ENCODE measurements around the gene RCN2.

The RCN2 gene

DNA sequence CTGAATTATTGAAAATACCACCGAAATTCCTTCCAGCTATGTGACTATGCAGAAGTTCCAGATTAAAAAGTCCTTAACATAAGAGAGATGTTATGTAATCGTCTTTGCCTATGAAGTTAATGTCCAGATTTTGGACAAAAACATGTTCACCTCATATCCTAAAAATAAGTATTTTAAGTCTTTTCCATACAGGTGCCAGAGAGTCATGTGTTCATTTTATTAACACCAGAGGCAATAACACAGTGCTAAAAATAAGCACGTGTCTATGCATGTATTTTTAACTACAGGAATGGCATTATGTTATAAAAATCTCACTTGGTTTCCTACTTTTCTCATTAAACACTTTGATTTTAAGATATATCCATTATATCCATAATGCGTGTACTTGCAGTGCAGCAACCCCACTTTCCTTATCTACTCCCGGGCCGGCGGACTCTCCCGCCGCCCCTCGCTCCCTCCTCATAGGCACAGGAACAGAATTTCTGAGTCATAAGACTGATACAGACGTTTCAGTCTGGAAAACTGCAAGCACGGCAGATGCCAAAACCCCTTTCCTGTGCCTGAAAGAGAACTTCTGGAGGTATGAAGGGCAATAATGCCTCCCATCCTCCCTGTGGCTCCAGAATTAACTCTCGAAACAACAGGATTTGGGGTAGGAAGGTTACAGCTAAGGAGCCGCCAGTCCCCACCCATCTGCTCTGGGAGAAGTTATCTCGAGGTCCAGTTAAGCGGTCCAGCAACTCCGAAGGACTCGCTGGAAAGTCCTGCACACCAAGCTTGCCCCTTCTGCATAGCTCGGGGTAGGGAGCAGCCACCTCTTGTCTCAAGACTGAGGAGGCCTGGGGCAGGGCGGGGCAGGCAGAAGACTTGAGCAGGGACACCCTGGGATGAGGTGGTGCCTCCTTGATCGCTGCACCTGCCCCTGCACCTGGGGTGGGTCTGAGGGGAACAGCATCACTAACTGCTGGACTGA lies 41.1 kb downstream of the RCN2 start:
- FAIRE-seq (no peak), DNase-seq (ENCODE audit: extremely low spot score, insufficient read length, low read depth) (no peak)

DNA sequence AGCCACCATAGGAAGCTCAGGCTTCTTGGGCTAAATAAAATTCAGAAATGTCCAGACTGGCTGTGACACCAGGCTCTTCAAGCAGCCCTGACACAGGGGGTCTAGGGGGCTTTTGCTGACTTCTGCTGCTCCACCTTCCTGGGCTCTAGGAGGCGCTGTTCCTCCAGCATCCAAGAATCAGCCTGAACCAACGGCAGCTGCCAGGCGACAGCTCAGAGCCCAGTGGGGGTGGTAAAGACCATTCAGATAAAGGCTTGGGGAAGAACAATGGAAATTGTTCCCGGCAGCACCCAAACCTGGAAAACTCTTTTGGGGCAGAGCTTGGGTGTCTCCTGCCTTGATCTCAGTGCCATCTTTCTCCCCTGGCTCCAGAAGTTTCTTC lies 41.8 kb downstream of the RCN2 start:
- DNase-seq (ENCODE audit: extremely low spot score, insufficient read length, low read depth) (no peak), FAIRE-seq (peak; percentile 48)

DNA sequence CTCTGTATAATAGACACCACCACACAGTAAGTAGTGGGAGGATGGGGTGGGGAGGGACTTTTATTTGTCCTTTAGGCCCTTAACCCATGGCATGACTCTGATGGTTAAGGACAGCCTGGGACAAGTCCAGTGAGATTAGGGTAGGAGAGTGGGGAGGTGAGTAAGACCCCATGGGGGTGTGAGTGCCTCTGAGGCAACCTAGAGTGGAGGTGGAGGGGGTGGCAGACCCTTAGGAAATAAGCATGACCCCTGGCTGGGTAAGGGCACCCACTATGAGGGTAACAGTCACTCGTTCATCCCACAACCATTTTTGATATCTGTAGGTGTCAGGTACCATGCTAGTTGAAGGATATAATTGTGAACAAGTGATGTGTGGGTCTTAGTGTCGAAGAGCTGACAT lies 42.4 kb downstream of the RCN2 start:
- no peak for FAIRE-seq
- DNase-seq (ENCODE audit: extremely low spot score, insufficient read length, low read depth): no peak

DNA sequence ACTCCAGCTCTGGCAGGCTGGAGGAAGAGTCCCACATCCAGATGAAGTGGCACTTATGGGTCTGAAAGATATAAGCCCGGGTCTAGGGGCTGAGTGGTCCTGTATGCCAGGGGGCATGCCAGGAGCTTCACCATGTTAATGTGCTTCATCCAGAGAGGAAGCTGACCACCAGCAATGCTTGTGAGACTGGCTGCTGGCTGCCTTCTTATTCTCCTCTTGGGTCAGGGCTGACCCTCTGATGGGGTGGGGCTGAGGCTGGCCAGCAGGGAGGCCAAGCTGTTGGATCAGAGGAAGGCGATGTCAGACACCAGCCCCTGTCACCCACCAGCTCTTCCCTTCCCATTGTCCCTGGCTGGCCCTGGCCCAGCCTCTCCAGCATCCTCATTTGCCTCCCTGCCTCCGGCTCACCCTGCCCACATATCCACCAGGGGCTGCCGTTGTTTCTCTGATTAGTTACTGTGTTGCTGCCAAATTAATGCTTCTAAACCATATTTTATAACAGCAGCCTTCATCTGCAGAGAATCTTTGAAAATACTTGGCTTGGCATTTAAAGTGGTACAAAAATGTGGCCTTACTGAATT lies 43.0 kb downstream of the RCN2 start:
- no peak for FAIRE-seq
- DNase-seq (ENCODE audit: extremely low spot score, insufficient read length, low read depth): no peak

DNA sequence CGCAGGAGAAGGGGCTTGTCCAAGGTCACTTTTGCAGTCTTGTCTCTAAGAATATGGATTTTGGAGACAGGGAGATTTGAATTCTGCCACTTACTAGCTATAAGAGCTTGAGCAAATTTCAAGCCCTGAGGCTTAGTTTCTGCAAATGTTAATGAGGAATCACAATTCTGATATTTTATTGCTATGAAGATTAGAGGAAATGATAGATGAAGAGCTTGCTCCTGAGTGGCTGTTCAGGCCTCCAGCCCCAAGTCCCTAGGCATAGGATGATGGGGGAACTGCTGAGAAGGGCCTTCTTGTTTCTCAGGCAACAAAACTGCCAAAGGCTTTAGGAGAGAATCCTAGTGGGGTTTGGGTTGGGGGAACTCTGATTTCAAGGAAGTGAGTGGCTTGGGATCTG lies 44.6 kb downstream of the RCN2 start:
- FAIRE-seq (no peak), DNase-seq (ENCODE audit: extremely low spot score, insufficient read length, low read depth) (no peak)

DNA sequence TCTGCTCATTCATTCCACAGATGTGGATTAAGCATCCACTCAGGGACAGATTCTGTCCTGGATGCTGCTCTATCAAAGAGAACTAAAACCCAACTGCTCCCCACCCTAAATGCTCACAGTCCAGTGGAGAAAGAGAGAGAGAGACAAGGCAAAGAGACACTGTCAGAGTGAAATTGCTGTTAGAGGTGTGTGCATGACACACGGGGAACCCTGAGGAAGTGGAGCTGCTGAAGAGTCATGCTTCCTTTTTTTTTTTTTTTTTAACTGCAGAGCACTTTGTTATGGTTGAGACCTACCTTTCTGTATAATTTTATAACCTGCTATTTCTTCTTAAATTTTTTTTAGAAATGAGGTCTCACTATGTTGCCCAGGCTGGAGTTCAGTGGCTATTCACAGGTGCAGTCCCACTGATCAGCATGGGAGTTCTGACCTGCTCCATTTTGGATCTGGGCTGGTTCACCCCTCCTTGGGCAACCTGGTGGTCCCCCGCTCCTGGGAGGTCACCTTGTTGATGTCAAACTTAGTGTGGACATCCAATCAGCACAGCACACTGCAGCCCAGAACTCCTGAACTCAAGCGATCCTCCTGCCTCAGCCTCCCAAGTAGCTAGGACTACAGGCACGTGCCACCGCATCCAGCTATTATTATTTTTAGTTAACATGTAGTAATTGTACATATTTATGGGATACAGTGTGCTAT lies 45.2 kb downstream of the RCN2 start:
- FAIRE-seq: peak; percentile 59

DNA sequence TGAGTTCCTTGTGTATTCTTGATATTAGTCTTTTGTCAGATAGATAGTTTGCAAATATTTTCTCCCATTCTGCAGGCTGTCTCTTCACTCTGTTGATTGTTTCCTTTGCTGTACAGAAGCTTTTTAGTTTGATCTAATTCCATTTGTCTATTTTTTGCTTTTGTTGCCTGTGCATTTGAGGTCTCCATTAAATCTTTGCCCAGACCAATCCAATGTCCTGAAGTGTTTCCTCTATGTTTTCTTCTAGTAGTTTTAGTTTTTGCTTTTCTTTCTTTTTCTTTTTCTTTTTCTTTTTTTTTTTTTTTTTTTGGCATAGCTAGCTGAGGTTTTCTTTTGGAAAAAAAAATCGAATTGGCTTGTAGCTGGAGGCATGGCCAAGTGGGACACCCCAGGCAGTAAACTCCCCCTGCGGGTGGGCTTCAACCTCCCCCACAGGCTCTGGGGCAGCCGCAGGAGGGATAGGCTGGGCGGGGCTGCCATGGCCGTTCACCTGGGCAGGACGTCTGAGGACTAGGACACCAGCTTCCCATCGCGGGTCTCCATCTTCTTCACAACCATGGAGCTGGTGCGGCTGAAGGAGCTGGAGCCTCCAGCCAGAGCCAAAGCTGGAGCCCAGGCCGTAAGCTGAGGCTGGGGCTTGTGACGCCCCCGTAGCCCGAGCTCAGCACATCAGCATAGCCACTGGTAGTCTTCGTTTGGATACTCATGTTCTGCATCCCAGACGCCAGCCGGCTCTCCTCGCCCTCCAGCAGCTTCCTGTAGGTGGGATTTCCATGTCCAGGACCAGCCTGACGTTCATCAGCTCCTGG lies 47.2 kb downstream of the RCN2 start:
- no peak for DNase-seq (ENCODE audit: extremely low spot score, insufficient read length, low read depth)
- FAIRE-seq: no peak

More for the DNA sequence above, 45.2 kb downstream of the RCN2 start:
- no peak for DNase-seq (ENCODE audit: extremely low spot score, insufficient read length, low read depth)

DNA sequence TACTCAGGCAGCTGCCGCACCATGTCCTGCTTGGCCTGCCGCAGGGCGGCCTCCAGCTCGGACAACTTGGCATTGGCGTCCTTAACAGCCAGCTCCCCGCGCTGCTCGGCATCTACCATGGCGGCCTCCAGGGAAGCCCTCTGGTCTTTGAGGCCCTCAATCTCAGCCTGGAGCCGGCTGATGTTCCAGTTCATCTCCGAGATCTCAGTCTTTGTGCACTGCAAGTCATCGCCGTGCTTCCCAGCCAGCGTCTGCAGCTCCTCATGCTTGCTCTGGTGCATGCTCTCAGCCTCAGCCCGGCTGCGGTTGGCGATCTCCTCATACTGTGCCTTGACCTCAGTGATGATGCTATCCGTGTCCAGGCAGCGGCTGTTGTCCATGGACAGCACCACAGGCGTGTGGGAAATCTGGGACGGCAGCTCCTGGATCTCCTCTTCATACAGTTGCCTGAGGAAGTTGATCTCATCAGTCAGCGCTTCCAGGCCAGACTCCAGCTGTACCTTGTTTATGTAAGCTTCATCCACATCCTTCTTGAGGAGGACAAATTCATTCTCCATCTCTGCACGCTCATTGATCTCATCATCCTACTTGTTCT lies 47.9 kb downstream of the RCN2 start:
- DNase-seq (ENCODE audit: extremely low spot score, insufficient read length, low read depth): no peak
- FAIRE-seq: no peak

DNA sequence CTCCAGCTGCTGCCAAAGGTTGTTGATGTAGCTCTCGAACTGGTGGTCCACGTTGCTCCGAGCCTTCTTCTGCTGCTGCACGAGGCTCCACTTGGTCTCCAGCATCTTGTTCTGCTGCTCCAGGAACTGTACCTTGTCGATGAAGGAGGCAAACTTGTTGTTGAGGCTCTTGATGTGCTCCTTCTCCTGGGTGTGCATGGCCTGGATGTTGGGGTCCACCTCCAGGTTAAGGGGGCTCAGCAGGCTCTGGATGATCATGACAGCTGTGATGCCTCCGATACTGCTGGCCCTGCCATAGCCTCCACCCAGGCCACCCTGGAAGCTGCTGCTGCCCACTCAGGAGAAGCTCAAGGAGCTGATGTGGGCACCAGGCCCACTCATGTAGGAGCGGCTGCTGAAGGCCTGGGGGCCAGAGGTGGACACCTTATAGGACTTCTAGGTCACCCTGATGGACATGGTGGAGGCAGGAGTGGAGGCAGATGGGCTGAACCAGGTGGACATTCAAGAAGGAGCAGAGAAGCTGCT lies 48.5 kb downstream of the RCN2 start:
- no peak for DNase-seq (ENCODE audit: extremely low spot score, insufficient read length, low read depth)
- no peak for FAIRE-seq

DNA sequence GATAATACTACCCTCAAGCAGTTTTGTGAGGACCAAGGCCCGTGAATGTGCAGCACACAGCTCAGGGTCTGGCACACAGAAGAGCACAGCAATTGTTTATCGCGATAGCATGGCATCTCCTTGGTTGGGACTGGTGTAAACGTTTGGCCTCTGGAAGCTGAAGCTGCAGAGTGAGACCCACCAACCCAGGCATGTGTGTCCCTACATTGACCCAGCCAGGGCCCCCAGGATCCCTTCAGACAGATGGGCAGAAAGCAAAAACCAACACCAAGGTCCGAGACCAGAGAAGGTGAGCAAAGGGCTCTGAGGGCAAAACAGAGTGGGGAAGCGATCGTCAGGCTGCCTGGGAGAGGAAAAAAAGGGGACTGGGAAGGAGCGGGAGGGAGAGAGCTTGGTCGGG lies 50.8 kb downstream of the RCN2 start:
- no peak for DNase-seq (ENCODE audit: extremely low spot score, insufficient read length, low read depth)
- FAIRE-seq: no peak

DNA sequence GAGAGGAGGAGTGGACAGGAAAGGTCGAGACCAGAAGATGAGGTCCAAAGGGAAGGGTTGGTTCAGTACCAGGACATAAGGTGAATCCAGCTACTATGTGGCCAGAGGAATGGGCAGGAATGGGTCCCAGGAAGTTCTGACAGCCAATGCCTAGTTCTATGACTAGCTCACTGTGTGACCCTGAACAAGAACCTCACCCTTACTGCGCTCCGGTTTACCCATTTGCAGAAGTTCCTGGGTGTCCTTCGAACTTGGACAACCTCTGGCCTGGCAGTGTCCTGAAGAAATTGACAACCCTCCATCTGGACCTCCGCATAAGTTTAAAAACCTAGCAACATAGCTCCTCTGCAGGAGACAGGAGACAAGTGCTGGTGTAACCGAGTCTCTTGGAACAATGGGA lies 51.2 kb downstream of the RCN2 start:
- no peak for FAIRE-seq
- DNase-seq (ENCODE audit: extremely low spot score, insufficient read length, low read depth): no peak

DNA sequence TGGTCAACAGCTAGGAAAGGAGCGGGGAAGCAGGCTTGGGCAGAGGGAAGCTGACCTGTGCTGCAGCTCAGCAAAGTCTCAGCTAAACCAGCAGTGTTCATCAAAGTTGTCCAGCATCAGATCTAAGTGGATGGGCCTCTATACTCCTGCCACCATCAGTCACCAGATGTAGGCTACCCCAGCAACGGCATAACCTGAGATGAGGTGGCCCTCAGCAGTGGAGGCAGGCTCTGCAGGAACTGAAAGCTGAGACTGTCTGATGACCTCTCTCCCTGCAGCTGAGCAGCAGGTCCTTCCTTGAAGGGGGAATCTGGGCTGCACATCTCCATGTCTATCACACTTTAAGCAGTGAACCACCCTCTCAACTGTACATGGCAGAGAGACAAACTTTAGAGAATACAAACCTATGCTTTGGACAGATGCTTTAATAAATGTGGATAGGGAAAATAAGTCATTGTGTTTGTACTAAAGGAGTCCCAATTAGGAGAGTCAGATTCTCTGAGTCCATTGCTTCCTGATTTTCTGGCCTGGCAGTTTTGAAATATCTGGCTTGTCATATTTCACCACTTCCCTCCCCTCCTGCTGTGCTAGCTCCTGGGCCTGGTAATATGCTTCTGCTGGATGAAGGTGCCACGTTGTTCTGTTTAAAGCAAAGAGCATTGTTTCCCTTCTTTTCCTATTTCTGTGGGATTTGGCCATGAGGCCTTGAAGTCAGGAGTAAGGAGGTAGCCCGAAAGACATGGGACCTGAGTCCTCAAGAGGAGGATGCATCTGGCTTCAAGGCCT lies 52.2 kb downstream of the RCN2 start:
- peak; percentile 90 for FAIRE-seq
- no peak for DNase-seq (ENCODE audit: extremely low spot score, insufficient read length, low read depth)

DNA sequence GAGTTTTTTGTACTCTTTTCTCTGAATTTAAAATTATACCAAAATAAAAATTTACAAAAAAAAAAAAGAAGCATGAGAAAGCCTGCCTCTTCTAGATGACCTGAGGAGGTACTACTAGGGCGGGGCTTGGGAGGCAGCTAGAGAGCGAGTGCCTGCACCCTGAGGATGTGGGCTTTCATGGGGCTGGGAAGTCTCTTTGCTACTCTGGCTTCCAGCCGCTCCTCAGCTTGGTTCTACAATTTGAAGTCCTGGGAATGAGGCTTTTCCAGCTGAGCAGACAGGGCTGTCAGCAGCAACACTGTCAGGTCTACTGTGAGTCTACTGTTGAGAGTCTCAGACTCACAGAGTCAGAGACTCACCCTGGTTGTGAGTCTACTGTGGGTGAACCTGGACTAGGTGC lies 55.2 kb downstream of the RCN2 start:
- FAIRE-seq: no peak
- DNase-seq (ENCODE audit: extremely low spot score, insufficient read length, low read depth): no peak

DNA sequence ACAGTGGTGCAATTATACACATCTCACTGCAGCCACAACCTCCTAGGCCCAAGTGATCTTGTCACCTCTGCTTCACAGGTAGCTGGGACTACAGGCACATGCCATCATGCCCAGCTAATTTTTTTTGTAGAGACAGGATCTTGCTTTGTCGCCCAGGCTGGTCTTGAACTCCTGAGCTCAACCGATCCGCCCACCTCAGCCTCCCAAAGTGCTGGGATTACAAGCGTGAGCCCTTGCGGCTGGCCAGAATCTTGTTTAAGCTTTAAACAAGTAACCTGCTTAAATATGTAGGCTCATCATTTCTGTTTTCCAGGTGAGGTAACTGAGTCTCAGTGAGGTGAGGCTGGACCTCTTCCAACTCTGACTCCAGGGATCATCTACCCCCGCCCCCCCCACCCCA lies 55.7 kb downstream of the RCN2 start:
- no peak for FAIRE-seq
- DNase-seq (ENCODE audit: extremely low spot score, insufficient read length, low read depth): no peak

DNA sequence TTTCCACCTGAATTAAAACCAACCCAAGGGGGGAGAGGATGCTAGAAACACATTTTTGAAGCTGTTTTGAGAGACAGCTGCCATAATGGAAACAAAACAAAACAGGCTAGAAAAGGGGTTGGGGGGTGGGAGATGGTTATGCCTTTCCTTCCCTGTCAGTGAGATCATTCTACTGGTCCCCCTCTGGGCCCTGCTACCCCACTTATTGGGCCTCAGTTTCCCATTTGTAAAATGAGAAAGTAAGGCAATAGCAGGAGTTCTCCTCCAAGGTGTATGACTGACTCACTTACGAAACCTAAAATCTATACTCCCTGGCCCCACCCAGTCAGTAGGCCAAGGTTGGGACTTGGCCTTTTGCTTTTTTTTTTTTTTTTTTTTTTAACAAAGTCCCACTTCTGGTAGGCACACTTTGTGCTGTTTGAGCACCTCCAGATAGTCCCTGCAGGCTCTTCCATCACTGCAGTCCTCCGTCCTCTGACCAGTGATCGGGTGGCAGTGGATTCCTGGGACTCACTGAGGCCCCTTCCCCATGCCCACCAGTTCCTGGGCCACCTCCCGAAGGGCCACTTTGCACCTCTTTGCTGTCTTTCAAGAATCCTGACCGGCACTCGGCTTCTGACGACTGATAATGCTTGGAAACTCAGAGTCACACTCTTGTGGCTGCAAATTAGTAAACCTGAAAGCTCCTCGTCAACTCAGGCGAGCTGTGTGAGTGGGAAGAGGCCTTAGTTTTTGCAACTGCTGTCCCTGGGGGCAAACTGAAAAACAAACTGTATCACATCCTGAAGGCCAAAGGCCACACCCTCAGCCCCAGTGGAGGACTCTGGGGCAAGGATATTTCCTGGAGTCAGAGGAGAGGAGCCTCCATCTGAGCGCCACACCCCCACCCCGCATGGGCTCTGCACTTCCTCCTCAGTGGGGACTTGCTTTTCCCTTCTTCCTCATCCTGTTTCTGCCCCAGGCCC lies 56.6 kb downstream of the RCN2 start:
- FAIRE-seq: peak; percentile 97
- peak; percentile 65 for DNase-seq (ENCODE audit: extremely low spot score, insufficient read length, low read depth)

DNA sequence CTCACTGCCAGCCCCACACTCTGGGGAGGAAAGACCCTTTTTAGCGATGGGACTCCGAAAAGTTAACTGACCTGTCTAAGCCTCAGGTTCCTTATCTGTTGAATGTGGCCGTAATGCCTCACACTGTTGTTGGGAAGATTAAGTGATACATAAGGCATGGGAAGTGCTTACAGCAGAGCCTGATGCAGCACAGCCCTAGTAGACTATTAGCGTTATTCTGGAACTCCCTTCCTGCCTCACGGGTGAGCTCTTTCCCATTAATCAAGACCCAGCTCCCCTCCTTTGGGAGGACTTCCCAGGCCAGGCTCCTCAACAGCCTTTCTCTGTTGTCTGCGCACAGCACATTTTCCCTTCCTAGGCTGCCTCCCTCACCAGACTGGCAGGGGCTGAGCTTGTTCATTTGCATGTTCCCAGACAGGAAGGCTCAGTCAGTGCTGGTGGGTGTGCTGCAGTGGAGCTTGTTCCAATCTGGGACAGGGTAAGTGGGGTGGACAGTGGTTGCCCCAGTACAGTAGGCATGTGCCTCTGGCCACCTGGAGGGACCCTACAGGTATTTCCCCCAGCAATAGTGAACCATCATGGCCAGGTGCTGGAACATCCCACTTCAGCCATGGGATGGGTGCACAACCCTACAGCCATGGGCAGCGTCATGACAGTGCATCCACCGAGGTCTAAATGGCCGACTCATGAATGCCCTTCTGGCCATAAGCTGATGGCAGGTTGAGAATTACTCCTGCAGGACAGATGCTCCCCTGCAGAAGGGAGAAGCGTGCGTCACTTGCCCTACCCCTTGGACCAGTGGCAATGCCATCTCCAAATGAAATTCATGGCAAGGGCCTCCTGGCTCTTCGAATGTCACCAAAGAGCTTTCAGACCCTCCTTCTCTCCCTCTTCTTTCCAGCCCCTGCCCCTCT lies 57.6 kb downstream of the RCN2 start:
- DNase-seq (ENCODE audit: extremely low spot score, insufficient read length, low read depth): no peak

DNA sequence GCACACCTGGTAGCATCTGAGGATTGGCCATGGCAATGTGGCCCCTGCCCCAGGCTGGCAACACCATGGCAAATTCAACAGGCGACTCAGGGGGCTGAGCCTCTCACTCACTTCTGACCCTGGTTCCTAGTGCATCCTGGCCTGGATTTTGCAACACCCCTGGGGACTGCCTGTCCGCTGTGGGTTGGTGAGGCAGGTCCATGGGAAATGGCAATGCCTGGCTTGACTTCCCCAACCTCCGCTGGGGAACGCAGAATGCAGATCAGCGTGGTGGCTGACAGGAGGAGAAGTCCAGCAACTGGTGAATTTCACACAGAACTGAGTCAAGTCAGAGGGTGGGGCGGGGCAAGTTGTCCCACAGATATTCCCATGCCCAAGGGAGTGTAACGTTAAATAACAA lies 59.5 kb downstream of the RCN2 start:
- DNase-seq (ENCODE audit: extremely low spot score, insufficient read length, low read depth) (no peak), FAIRE-seq (no peak)

More for the DNA sequence above, 57.6 kb downstream of the RCN2 start:
- FAIRE-seq: peak; percentile 24

Data from GM18507 (cell line).